Adipose tissue (tissue), 3 donors: ENCODE data around the gene KCNK13. TPM values are rescaled to one million over a fixed set of nuclear protein-coding genes. Genes with fewer than 3 reads are reported as not detected.
"Not testable (repeated sequence)": the region's sequence is repeated elsewhere in the genome, so short reads cannot be mapped to it uniquely, and the experiment has no call there.

Experiments
- H3K27ac ChIP-seq: one replicate; pipeline ENCODE4 v1.5.1; 2013; ENCODE audit warnings: low read depth, low read length
- WGBS, 3 donors: extraction: QIAGEN DNeasy Blood & Tissue Kit; methylation state at CpG; one replicate each; pipeline ENCODE4 v1.1.7; 2013; 5-methylcytosine and 5-hydroxymethylcytosine counted together
- polyA plus RNA-seq, 3 donors: library from polyadenylated mRNA; stranded (reverse); fragments of 200-250 nt; gene quantifications; one replicate each; pipeline ENCODE4 v1.2.3, GENCODE V29; 2013
- donor health status: healthy with polysubstance abuse.
- donor health status: Bipolar disorder and iron deficiency.
- donor health status: healthy.

KCNK13 gene
- polyA plus RNA-seq, 3 donors = 0.05 to 0.34 (median 0.11) TPM

GRCh38 chr14:90058876-90059458 lies 2.8 kb upstream of the KCNK13 start:
- no peak overlapping the region for H3K27ac ChIP-seq
- WGBS, 3 donors = 86 to 94% (median 88%) methylated on average over 7 of the region's 7 CpGs

GRCh38 chr14:90060312-90060964 lies 1.4 kb upstream of the KCNK13 start:
- 0 to 1% (median 0%) methylated on average over 44 to 80 of the region's 80 CpGs for WGBS, 3 donors
- H3K27ac ChIP-seq = no peak overlapping the region

GRCh38 chr14:90060965-90061684 lies 669 bp upstream of the KCNK13 start:
- WGBS, 3 donors = 1 to 2% (median 1%) methylated on average over 51 to 60 of the region's 60 CpGs
- no peak overlapping the region for H3K27ac ChIP-seq

DNA sequence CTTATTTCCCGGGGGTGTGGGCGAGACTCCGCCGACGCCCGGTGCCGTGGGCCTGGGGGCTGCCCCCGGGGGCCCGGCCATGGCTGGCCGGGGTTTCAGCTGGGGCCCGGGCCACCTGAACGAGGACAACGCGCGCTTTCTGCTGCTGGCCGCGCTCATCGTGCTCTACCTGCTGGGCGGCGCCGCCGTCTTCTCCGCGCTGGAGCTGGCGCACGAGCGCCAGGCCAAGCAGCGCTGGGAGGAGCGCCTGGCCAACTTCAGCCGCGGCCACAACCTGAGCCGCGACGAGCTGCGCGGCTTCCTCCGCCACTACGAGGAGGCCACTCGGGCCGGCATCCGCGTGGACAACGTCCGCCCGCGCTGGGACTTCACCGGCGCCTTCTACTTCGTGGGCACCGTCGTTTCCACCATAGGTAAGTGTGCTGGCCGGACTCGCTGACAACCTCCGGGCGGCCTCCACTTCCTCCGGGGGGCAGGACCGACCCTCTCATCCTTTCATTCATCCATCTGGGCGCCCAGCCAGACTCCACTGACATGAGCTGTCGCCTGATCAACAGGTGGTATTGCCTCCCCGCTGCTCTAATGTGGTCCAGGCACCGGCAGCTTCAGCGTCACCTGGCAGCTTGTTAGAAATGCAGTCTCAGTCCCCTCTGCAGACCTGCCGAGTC lies 467 bp downstream of the KCNK13 start:
- H3K27ac ChIP-seq = no peak overlapping the region
- WGBS, 3 donors = 1 to 2% (median 2%) methylated on average over 54 to 63 of the region's 63 CpGs

- no peak overlapping the region for H3K27ac ChIP-seq
- WGBS, 3 donors = 21 to 26% (median 26%) methylated on average over 11 of the region's 11 CpGs
Measured at GRCh38 chr14:90062822-90063539, 1.2 kb downstream of the KCNK13 start.

DNA sequence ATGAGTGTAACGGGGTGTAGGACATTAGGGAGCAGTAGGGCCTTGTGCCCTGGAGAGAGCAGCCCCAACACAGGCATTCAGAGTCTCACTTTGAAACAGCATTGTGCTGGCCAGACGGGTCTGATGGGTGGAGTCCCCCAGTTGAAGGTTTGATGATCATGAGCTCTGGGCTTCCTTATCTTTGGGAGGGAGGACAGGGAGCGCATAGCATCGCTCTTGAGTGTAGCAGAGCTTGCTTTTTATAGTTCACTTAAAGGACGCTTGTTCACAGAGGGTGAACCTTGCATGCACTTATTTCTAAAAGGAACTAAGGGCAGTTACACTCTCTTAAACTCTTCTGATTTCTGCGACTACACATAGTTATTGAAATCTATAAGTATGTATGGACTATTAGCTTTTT lies 10.6 kb downstream of the KCNK13 start:
- 68 to 73% (median 69%) methylated on average over 6 of the region's 6 CpGs for WGBS, 3 donors
- H3K27ac ChIP-seq = no peak overlapping the region

- 69 to 75% (median 70%) methylated on average over 2 of the region's 2 CpGs for WGBS, 3 donors
Measured at GRCh38 chr14:90079576-90079975, 17.8 kb downstream of the KCNK13 start.

DNA sequence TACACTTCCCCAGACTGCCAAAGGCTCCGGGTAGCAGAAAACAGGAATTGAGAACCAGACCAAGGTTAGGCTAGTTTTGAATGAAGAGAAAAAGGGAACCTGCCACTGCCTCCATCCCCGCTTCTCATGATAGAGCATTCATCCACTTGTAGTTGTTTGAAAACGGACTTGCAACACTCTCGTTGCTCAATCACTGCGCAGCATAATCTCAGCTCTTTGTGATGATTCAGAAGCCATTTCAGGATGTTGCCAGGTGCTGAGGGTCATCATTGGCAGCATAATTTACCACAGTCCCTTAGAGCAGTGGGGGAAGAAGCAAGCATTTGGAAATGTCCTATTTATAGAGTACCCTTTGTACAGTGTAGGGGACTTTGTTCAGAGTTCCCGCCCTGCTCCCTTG lies 25.6 kb downstream of the KCNK13 start:
- 49 to 72% (median 59%) methylated on average over 6 of the region's 6 CpGs for WGBS, 3 donors
- no peak overlapping the region for H3K27ac ChIP-seq

More at GRCh38 chr14:90079576-90079975, 17.8 kb downstream of the KCNK13 start:
- no peak overlapping the region for H3K27ac ChIP-seq

DNA sequence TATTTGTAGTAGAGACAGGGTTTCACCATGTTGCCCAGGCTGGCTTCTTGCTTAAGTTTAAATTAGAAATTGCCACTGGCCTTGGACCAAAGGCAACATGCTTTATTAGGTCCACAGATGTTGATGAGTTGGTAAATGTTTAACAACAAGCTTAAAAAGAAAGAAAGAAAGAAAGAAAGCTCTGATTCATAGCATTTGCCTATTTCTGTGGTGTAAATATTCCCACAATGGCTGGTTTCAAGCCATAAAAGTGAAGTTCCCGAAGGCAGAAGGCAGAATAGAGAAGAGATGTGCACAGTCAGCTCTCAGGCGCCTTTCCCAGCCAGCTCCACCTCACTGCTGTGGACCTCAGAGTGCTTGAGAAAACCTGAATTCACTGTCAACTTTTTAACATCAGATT lies 26.4 kb downstream of the KCNK13 start:
- WGBS, 3 donors = 74 to 82% (median 77%) methylated on average over 2 of the region's 2 CpGs
- H3K27ac ChIP-seq = no peak overlapping the region

- WGBS, 3 donors = 43 to 69% (median 58%) methylated on average over 6 of the region's 6 CpGs
- not testable (repeated sequence) for H3K27ac ChIP-seq
Measured at GRCh38 chr14:90089486-90089885, 27.7 kb downstream of the KCNK13 start.

DNA sequence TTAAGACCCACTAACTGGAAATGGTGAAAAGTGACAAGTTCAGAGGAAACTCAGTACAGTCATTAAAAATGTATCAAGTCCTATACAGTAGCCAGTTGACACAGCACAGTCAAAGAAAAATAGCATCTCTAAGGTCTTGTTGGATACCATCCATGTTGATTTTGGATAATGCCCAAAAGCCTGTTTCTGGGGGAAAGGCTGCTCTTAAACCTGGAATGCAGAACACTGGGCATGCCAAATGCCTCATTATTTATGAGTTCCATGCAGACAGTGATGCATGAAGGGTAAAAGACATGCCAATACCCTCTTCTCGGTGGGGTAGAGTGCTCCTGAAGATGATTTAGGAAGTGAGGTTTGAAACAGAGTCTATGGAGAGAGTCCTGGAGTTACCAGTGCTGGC lies 29.6 kb downstream of the KCNK13 start:
- 27 to 38% (median 27%) methylated on average over 1 of the region's 1 CpG for WGBS, 3 donors
- no peak overlapping the region for H3K27ac ChIP-seq

DNA sequence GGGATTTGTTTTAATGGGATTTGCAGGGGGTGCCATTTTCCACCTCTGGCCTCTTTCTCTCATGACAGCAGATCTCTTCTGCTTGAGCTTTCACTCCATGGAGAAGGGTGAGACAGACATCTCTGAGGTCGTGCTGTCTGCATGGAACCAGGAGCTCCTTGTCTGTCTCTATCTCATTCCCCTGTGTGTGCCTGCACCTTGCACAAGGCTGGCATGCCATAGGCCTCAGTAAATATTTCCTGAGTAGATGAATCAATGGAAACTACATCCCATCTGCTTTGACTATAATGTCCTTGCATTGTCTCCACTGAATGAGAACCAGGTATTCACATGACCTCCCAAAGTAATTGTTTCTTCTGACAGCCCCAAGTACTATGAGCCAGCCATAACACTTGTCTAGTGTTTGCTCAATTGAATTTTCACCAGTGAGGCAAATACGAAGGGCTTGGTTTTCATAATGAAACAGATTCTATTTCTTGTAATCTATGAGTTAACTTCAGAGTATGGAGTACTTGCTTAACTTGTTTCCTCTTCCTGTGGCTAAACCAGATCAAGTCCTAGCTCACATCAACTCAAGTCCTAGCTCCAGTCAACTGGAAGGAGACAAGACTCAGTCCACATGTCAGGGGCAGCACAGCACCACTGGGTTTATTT lies 32.3 kb downstream of the KCNK13 start:
- WGBS, 3 donors = 46 to 66% (median 65%) methylated on average over 2 of the region's 2 CpGs
- no peak overlapping the region for H3K27ac ChIP-seq

- WGBS, 3 donors = 71 to 89% (median 86%) methylated on average over 4 of the region's 4 CpGs
- H3K27ac ChIP-seq = no peak overlapping the region
Measured at GRCh38 chr14:90095096-90095495, 33.3 kb downstream of the KCNK13 start.

GRCh38 chr14:90096566-90096965 lies 34.8 kb downstream of the KCNK13 start:
- no peak overlapping the region for H3K27ac ChIP-seq
- 78 to 93% (median 84%) methylated on average over 1 of the region's 1 CpG for WGBS, 3 donors

- 57 to 86% (median 85%) methylated on average over 3 of the region's 3 CpGs for WGBS, 3 donors
- no peak overlapping the region for H3K27ac ChIP-seq
Measured at GRCh38 chr14:90103808-90104207, 42.0 kb downstream of the KCNK13 start.

GRCh38 chr14:90105756-90106155 lies 44.0 kb downstream of the KCNK13 start:
- 59 to 71% (median 68%) methylated on average over 4 of the region's 4 CpGs for WGBS, 3 donors
- no peak overlapping the region for H3K27ac ChIP-seq

- WGBS, 3 donors = 84 to 88% (median 86%) methylated on average over 6 of the region's 6 CpGs
- no peak overlapping the region for H3K27ac ChIP-seq
Measured at GRCh38 chr14:90107789-90108188, 46.0 kb downstream of the KCNK13 start.

DNA sequence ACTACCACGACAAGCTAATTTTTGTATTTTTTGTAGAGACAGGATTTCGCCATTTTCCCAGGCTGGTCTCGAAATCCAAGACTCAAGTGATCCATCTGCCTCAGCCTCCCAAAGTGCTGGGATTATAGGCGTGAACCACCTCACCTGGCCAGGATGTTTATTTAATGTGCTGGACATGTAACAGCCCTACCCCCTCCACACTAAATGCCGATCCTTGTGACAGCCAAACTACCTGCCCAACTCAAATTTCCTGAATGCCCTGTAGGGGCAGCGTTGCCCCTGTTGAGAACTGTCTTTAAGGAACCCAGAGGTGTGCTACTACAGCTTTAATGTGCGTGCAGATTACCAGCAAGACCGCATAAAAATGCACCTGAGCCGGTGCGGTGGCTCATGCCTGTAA lies 48.1 kb downstream of the KCNK13 start:
- H3K27ac ChIP-seq = no peak overlapping the region
- WGBS, 3 donors = 66 to 75% (median 71%) methylated on average over 10 of the region's 10 CpGs
